HG03575 (cell line): Measurements from ENCODE around the gene MPP4.

ENCODE experiments used
- ATAC-seq: cut with Tn5 transposase; IDR thresholded peaks from one replicate; pipeline ENCODE4 v1.9.1; 2021; ENCODE audit not compliant: unreplicated experiment, insufficient number of reproducible peaks, low FRiP score; ENCODE audit errors: extremely low read depth

MPP4 gene, protein sequence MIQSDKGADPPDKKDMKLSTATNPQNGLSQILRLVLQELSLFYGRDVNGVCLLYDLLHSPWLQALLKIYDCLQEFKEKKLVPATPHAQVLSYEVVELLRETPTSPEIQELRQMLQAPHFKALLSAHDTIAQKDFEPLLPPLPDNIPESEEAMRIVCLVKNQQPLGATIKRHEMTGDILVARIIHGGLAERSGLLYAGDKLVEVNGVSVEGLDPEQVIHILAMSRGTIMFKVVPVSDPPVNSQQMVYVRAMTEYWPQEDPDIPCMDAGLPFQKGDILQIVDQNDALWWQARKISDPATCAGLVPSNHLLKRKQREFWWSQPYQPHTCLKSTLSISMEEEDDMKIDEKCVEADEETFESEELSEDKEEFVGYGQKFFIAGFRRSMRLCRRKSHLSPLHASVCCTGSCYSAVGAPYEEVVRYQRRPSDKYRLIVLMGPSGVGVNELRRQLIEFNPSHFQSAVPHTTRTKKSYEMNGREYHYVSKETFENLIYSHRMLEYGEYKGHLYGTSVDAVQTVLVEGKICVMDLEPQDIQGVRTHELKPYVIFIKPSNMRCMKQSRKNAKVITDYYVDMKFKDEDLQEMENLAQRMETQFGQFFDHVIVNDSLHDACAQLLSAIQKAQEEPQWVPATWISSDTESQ

DNA sequence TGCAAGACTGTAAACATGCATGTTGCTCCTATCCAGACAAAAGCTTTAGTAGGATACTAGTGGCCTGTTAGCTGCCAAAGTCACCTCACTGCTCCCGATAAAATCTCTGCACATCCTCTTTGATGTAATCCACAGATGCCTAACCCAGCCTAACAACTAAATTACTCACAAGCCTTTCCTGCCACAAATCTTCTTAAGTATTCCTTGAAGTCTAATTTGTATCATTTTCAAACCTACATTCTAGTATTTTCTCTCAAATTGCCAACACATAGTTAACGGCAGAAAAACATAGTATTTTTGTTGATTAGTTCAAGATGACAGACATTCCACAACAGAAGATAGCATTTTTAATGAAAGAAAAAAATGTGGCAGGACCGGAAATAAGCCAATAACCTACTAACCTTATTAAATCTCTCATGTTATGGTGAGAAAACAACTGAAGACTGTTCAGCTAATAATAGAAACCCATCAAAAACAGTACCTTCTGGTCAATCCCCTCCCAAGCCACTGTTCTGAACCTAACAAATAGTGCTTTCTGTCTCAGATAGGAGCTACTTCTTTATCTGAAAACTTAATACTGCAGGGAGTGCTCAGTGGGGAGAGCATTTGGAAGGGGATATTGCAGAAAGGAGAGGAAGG is at the start of gene MPP4:
Gene MPP4 (minus strand): TSS at position 57 of the 639 bp plus-strand sequence. CDS start 4,690 bp downstream, outside the sequence.
- no peak for ATAC-seq

DNA sequence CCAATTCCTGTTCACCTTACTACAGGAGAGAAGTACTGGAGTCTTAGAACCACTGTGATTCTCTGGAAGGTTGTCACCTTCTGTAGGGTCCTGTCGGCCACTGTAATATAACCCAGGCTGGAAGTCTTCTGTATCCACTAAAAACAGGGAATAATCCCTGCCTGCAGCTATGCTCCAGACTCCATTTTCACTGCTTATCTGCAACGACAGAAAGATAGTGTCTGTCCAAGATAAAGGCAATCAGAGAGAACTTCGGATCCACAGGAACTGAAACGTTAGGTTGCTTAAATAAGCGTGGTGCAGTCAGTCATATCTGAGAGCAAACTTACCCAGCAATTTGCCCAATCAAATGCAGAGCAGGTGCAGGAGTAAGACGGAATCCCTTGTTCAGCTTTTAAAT is 48.1 kb upstream of the MPP4 start:
- ATAC-seq, result no peak

DNA sequence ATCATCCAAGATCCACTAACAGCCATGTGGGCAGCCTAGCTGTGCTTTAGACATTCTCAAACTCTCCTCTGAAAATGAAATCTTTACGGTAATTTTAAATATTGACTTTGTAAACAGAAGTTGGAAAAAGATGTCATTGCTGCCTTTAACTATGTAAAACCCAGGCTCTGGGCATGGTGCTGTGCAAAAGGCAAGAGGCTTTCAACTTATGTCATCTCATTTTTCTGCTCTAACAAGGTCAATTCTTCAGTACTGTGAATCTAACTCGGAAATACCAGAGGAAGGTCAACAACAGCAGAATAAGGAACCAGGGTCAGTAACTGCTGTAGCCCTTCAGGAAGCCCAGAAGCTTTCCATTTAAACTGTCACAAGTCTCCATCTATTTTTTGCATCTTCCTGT is 37.0 kb upstream of the MPP4 start:
- no peak for ATAC-seq

DNA sequence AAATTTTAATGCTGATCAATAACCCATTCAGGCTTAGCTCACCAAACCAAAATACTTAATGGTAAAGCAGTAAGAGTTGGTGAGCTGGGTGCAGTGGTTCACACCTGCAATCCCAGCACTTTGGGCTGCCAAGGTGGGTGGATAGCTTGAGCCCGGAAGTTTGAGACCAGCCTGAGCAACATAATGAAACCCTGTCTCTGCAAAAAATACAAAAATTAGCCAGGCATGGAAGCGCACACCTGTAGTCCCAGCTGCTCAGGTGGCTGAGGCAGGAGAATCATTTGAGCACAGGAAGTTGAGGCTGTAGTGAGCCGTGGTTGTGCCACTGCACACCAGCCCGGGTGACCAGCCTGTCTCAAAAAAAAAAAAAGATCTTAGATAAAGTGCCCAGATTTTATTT is 35.7 kb upstream of the MPP4 start:
- ATAC-seq, result no peak

DNA sequence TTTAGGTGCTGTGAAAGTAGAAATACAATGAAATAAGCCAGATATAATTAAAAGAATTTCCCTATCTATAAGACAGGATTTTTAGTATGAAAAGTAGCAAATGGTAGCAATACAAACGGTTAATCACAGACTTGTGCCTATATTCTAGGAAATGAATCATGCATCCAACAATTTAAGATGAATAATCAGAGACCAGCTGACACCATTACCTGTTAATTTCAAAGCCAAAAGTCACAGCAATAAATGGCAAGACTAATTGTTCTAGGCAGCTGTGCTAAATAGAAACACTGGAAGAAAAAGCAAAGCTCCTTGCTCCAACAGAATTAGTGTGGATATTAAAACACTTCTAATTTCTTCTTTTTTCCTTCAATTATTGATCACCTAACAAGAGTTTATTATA is 35.1 kb upstream of the MPP4 start:
- no peak for ATAC-seq

DNA sequence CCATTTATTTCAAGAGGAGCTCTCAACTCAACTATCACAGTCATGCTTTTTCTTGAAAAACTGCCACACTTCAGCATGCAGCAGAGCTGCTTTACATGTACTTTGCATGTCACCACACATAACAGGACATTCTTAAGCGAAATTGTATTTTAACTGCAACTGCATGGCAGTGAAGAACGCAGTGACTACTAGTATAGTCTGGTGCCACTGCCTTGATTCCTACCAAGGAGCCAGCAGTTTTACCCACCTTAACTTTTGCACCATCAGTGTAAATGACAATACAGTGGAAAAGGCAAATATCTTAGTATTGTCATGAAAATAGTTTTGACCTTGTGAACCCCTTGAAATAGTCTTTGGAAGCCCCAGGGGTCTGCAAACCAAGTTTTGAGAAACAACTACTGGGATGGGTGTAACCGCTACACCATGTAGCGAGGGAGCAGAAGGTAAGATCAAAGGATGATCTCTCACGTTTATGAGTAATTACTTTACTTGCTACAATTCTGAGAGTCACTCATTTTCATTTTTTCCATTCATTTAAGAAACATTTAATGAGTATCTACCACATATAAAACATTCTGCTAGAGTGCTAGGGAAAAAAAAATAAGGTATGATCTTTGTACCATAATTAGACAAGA is 32.3 kb upstream of the MPP4 start:
- no peak for ATAC-seq

DNA sequence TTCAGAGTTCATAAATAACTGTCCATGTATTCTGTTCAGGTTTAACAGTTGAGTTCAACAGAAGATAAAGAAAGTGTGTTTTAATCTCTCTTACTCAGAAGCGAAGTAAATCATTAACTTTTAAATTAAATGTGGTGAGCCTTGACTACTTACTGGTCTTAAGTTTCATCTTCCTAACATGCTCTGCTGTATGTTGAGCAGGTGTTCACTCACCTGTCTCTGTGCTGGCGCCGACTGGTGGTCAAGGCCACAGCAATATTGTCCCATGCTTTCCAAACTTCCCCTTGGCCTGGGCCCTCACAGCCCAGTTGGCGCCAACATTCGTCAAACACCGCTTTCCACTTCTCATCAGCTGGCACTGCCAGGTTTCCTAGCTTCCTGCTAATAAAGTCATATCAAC is 17.0 kb upstream of the MPP4 start:
- no peak for ATAC-seq

DNA sequence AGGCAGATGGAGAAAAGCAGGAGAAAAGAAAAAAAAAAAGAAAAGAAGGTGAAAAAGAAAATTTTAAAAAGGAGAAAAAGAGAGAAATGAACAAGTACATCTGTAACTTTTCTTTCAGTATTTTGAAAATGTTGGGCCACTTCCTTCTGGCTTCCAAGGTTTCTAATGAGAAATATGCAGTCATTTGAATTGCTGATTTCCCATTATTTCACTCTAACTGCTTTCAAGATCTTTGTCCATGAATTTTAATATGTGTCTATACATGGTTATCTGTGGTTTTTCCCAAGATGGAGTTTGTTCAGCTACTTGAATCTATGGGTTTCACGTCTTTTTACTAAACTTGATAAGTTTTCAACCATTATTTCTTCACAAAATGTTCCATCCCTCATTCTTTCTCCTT is 14.3 kb upstream of the MPP4 start:
- ATAC-seq, result no peak

DNA sequence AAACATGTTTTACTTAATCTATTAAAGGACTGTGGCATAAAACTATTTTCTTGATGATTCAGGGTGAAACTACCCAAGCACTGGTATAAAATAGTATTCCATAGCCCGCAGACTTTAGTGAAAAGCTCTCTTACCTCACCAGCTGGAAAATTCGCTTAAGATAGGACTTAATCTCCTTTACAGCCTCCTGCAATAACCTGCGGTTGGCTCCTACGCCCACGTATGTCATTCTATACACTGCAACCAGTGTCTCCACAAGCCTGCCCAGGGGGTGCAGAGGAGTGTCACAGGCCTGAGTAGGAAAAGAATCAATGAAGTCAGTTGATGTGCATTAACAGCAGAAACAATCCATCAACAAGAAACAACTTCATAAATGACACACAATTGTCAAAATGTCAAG is 11.3 kb upstream of the MPP4 start:
- ATAC-seq, result no peak

DNA sequence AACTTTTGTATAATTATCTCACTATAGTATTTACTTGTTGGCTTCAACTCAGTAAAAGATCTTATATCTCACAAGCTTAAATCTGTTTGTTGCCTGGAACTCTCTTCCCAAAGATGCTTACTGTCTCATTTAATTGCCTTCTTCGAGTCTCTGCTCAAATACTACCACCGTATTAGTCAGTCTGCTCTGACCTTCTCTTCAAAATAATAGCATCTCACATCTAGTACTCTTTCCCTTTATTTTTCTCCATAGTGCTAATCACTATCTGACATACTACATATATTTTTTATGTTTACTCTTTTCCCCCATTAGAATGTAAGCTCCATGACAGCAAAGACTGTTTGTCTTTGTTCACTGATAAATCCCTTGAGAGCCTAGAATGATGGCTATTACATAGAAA is 10.6 kb upstream of the MPP4 start:
- no peak for ATAC-seq

DNA sequence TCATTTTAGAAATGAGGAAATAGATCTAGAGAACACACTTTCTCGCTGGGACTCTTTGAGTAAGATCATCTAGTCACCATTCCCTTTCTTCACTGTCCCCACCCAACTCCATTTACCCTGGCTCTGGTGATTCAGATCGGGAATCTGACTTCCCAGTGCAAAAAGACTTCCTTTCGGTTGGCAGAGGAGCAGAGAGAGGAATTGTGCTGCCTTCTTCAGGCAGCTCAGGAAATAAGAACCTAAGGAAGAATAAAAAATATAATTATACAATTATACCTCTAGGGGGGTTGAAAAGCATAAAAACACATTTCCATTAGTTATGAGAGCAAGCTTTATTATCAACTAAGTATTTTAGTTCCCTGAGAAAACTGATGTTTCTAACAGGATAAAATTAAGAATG is 9.3 kb upstream of the MPP4 start:
- ATAC-seq, result no peak

DNA sequence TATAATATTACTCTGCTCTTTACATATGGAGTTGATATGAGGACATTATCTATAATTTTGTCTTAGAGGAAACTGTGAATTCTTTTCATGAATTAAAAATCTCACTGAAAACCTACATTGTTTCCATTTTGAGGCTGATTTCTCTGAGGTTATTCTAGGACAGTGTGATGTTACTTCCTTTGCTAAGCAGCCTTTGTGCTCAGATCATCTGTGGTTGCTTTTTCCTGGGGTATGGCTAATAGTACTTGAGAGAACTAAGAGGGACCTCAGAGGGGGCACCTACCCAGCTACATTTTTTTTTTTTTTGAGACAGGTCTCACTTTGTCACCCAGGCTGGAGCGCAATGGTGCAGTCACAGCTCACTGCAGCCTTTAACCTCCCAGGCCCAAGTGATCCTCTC is 8.7 kb upstream of the MPP4 start:
- ATAC-seq, result no peak

DNA sequence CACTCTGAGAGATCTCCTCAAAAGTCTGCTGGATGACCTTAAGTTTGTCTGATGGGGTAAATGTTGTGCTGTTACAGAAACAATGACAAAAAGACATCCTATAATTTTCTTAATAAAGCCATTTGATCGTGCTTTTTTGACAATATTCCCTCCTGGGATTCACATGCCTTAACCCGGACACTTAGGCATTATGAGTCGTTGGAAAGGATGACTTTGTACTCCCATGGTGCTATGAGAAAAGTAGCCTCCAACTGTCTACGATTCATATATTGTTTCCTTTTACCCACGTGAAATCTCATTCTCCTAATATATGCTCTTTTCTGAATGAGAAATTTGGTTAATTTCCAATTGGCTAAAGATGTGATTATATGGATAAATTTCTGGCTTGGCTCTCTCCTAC is 6.1 kb upstream of the MPP4 start:
- ATAC-seq, result no peak

DNA sequence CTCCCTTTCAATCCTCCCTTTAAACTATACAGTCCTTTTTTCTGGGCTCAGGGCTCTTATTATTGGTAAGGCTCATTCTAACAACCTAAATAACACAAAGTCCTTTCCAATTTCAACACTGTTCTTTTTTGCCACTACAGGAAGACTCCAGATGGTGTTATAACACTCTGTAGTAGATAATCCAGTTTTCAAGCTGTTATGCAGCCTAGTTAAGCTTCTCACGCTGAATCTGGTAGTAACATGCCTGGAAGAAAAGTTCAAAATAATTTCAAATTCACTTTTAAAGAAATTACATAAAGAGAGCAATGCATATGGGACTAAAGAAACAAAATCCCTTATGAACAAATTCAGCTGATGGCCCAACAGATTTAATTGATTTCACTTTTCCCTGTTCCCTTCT is 3.2 kb upstream of the MPP4 start:
- ATAC-seq, result no peak

DNA sequence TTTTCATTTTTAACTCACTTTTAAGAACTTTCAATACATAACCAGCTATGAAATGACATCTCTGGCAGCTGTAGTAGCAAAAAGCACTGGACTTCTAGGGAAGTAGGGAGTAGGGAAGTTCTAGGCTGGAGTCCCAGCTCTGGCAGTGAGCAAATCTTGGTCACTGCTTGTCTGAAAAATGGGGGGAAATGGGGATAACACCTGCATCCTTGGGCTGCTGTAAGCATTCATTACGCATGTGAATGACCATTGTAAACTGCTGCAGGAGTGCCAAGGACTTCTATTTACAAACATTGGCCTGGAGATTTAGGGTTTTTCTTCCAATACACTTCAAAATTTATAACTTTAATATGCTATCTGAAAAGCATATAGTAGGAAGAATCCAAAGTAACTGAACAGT is 972 bp upstream of the MPP4 start:
- ATAC-seq, result no peak

DNA sequence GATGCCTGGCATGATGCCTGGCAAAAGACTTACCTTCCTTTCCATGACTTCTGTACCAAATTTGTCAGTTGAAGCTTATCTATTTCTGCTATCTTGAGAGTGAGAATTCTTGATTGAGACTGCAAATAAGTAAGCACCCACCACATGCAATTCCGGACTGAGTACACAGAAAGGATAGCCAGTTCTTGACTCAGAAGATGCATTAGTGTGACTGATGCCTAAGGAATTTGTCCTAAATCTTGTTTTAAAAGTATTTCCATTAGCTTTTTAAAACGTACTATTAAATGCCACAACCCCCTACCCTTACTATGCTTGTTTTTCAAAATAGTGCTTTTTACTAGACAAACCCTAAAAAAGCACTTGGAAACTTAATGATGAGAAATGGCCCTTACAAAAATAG is 545 bp downstream of the MPP4 start:
- no peak for ATAC-seq

DNA sequence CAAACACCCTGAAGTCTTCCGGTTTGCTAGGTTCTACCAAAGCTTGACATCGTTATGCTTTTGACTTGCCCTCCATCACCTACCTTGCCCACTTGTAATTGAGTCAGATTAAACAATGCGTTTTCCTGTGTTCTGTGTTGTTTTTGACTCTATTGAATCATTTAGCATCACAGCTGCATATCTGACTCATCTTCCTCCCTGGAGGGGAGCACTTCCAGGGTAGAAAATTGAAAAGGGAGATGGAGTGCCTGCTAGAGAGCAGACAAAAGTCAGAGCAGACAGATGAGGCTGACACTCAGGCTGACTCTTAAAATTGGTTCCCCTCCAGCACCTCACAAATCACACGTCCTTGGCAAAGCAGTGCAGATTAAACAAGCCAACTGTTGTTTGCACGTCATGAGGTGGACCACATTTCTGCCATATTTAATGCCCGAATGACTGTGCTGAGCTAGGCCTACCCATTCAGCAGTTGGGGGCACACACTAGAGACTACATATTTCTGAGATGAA is 2.2 kb downstream of the MPP4 start:
- ATAC-seq, result no peak

DNA sequence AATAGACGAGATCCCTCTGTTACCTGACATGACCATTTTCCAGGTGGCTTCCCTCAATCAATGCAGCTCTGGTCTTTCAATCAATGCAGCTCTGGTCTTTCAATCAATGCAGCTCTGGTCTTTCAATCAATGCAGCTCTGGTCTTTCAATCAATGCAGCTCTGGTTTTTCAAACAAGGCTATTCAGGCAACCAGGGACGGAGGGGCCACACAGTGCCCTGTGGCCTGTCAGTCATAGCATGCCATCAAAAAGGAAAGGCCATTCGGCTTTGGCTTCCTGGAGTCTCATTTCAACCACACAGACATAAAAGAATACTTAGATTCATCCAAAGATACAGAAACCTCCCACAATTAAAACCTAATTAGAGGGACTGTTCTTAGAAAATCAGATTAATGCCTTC is 13.3 kb downstream of the MPP4 start:
- no peak for ATAC-seq

DNA sequence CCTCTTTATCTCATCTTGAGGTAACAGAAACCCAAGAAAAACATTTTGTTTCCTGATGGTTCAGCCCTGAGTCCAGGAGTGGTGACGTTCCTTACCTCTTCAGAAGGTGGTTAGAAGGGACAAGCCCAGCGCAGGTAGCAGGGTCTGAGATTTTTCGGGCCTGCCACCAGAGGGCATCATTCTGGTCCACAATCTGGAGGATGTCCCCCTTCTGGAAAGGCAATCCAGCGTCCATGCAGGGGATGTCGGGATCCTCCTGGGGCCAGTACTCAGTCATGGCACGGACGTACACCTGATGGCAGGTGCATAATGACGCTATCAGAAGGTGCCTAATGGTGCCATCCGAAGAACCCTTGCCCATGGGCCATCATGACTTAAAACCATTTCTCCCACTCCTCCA is 17.7 kb downstream of the MPP4 start:
- ATAC-seq, result no peak

DNA sequence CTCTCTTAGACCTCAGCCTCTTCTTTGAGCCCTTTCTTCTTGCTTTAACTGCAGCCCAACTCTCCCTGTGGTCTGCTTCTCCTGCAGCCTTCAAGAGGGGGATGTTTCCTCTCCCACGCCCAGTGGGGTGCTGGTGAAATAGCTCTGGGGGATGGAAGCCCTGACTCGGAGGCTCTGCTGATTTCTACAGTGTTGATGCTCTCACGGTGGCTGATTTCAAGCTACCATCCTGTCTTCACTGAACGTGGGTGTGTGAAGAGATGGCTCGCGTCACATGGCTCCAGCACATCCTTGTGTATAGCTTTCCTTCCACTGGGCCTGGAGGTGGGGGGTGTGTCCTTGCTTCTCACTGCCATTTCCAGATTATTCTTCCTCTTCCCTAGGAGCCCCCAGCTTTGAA is 20.0 kb downstream of the MPP4 start:
- ATAC-seq, result no peak
